Measurements from ENCODE around the gene AKR1B1.

The AKR1B1 gene

GRCh38 chr7:134443396-134444070 is 15.4 kb downstream of the AKR1B1 start:
- FAIRE-seq = no peak

GRCh38 chr7:134442441-134443220 is 16.3 kb downstream of the AKR1B1 start:
- FAIRE-seq = no peak

- FAIRE-seq = no peak
These were observed 17.6 kb downstream of the AKR1B1 start for GRCh38 chr7:134441264-134441663.

GRCh38 chr7:134440476-134440875 is 18.4 kb downstream of the AKR1B1 start:
- FAIRE-seq = no peak

- no peak for FAIRE-seq
These were observed 18.8 kb downstream of the AKR1B1 start for GRCh38 chr7:134440067-134440466.

- no peak for FAIRE-seq
These were observed 20.0 kb downstream of the AKR1B1 start for GRCh38 chr7:134438946-134439345.

GRCh38 chr7:134435161-134435920 is 23.6 kb downstream of the AKR1B1 start:
- no peak for FAIRE-seq

- FAIRE-seq = no peak
These were observed 24.2 kb downstream of the AKR1B1 start for GRCh38 chr7:134434701-134435100.

GRCh38 chr7:134433430-134433829 is 25.5 kb downstream of the AKR1B1 start:
- FAIRE-seq = no peak

GRCh38 chr7:134432296-134433152 is 26.4 kb downstream of the AKR1B1 start:
- no peak for FAIRE-seq

- FAIRE-seq = no peak
These were observed 27.1 kb downstream of the AKR1B1 start for GRCh38 chr7:134431815-134432214.

- FAIRE-seq = no peak
These were observed 29.4 kb downstream of the AKR1B1 start for GRCh38 chr7:134429481-134429880.

- no peak for FAIRE-seq
These were observed 30.0 kb downstream of the AKR1B1 start for GRCh38 chr7:134428942-134429341.

- no peak for FAIRE-seq
These were observed 31.0 kb downstream of the AKR1B1 start for GRCh38 chr7:134427896-134428295.

- no peak for FAIRE-seq
These were observed 33.1 kb downstream of the AKR1B1 start for GRCh38 chr7:134425777-134426176.

GRCh38 chr7:134422638-134423037 is 36.3 kb downstream of the AKR1B1 start:
- FAIRE-seq = no peak

- no peak for FAIRE-seq
These were observed 36.9 kb downstream of the AKR1B1 start for GRCh38 chr7:134422008-134422407.

GRCh38 chr7:134420424-134421125 is 38.3 kb downstream of the AKR1B1 start:
- FAIRE-seq = no peak

- FAIRE-seq = no peak
These were observed 39.0 kb downstream of the AKR1B1 start for GRCh38 chr7:134419875-134420274.

- no peak for FAIRE-seq
These were observed 39.8 kb downstream of the AKR1B1 start for GRCh38 chr7:134419085-134419484.

- FAIRE-seq = no peak
These were observed 43.2 kb downstream of the AKR1B1 start for GRCh38 chr7:134415700-134416099.

- FAIRE-seq = no peak
These were observed 44.8 kb downstream of the AKR1B1 start for GRCh38 chr7:134414109-134414508.

Measured in colon (tissue), 2 donors.